ENCODE results near the gene FES. TPM values are rescaled to one million over a fixed set of nuclear protein-coding genes. Genes with fewer than 3 reads are reported as not detected.
"Not testable (repeated sequence)": the region's sequence is repeated elsewhere in the genome, so short reads cannot be mapped to it uniquely, and the experiment has no call there.

Gene FES
- total RNA-seq, 1 donor from 2014 or later = 15.4 TPM

GRCh38 chr15:90915216-90915807 lies 31.0 kb downstream of the FES start:
- ATAC-seq (peak; percentile 6), DNase-seq (no peak)
- intact Hi-C loops (cut with micrococcal nuclease) = no loop called here

GRCh38 chr15:90915808-90916440 lies 31.6 kb downstream of the FES start:
- DNase-seq (peak; percentile 82), ATAC-seq (peak; percentile 50)
- intact Hi-C loops (cut with micrococcal nuclease) = no loop called here

- DNase-seq = no peak
- ATAC-seq = no peak
- intact Hi-C loops (cut with micrococcal nuclease) = no loop called here
Observed at GRCh38 chr15:90916461-90916860, 32.2 kb downstream of the FES start.

GRCh38 chr15:90917569-90917968 lies 33.3 kb downstream of the FES start:
- no peak for DNase-seq
- intact Hi-C loops (cut with micrococcal nuclease) = no loop called here

GRCh38 chr15:90918034-90918788 lies 33.9 kb downstream of the FES start:
- ATAC-seq (peak; percentile 2), DNase-seq (no peak)
- intact Hi-C loops (cut with micrococcal nuclease) = no loop called here

More at GRCh38 chr15:90917569-90917968, 33.3 kb downstream of the FES start:
- ATAC-seq = no peak

- peak; percentile 73 for ATAC-seq
- DNase-seq = no peak
- intact Hi-C loops (cut with micrococcal nuclease) = no loop called here
Observed at GRCh38 chr15:90918835-90919234, 34.5 kb downstream of the FES start.

- DNase-seq = no peak
- ATAC-seq = no peak
- intact Hi-C loops (cut with micrococcal nuclease) = no loop called here
Observed at GRCh38 chr15:90921887-90922286, 37.6 kb downstream of the FES start.

GRCh38 chr15:90922712-90923322 lies 38.5 kb downstream of the FES start:
- intact Hi-C loops (cut with micrococcal nuclease); ATAC-seq: not testable (repeated sequence)
- DNase-seq = peak; percentile 9

- intact Hi-C loops (cut with micrococcal nuclease) = no loop called here
- no peak for ATAC-seq
Observed at GRCh38 chr15:90924375-90924774, 40.1 kb downstream of the FES start.

GRCh38 chr15:90926766-90927165 lies 42.5 kb downstream of the FES start:
- DNase-seq = peak; percentile 9

More at GRCh38 chr15:90924375-90924774, 40.1 kb downstream of the FES start:
- no peak for DNase-seq

GRCh38 chr15:90928106-90928505 lies 43.8 kb downstream of the FES start:
- DNase-seq; ATAC-seq; intact Hi-C loops (cut with micrococcal nuclease): not testable (repeated sequence)

More at GRCh38 chr15:90926766-90927165, 42.5 kb downstream of the FES start:
- ATAC-seq; intact Hi-C loops (cut with micrococcal nuclease): not testable (repeated sequence)

- DNase-seq = no peak
- intact Hi-C loops (cut with micrococcal nuclease) = no loop called here
- ATAC-seq = no peak
Observed at GRCh38 chr15:90929246-90930019, 45.1 kb downstream of the FES start.

- intact Hi-C loops (cut with micrococcal nuclease) = no loop called here
- DNase-seq = no peak
Observed at GRCh38 chr15:90930861-90931574, 46.7 kb downstream of the FES start.

GRCh38 chr15:90931575-90931827 lies 47.2 kb downstream of the FES start:
- no peak for DNase-seq
- no peak for ATAC-seq
- intact Hi-C loops (cut with micrococcal nuclease) = no loop called here

More at GRCh38 chr15:90930861-90931574, 46.7 kb downstream of the FES start:
- ATAC-seq = no peak

- ATAC-seq (peak; percentile 68), DNase-seq (peak; percentile 96)
- intact Hi-C loops (cut with micrococcal nuclease) = no loop called here
Observed at GRCh38 chr15:90931828-90932659, 47.7 kb downstream of the FES start, which contains the start of gene HDDC3. Gene HDDC3 (minus strand): TSS chr15:90932549. CDS start chr15:90932540, 9 bp downstream.

- DNase-seq = no peak
- no peak for ATAC-seq
- intact Hi-C loops (cut with micrococcal nuclease) = no loop called here
Observed at GRCh38 chr15:90932660-90932991, 48.3 kb downstream of the FES start.

GRCh38 chr15:90933301-90933700 lies 49.0 kb downstream of the FES start:
- ATAC-seq (no peak), DNase-seq (no peak)
- intact Hi-C loops (cut with micrococcal nuclease) = no loop called here
